GM12872 (cell line): ENCODE measurements around the gene FTCD.

Experiments
- CTCF ChIP-seq: IDR thresholded peaks from 3 replicates; pipeline ENCODE4 v1.5.1; 2011; ENCODE audit warnings: low read depth, mild to moderate bottlenecking, low read length, moderate library complexity; ENCODE audit not compliant: insufficient read depth

FTCD gene

GRCh38 chr21:46124083-46124925 is 31.1 kb downstream of the FTCD start:
- TF ChIP-seq CTCF: no peak

GRCh38 chr21:46122758-46123683 is 32.4 kb downstream of the FTCD start:
- no peak for TF ChIP-seq CTCF

- TF ChIP-seq CTCF: no peak
These were observed 33.1 kb downstream of the FTCD start for GRCh38 chr21:46122237-46122671.

- no peak for TF ChIP-seq CTCF
These were observed 33.8 kb downstream of the FTCD start for GRCh38 chr21:46121286-46122221.

- TF ChIP-seq CTCF: no peak
These were observed 34.8 kb downstream of the FTCD start for GRCh38 chr21:46120301-46121285.

- TF ChIP-seq CTCF: no peak
These were observed 35.6 kb downstream of the FTCD start for GRCh38 chr21:46119637-46120271.
